ENCODE data around the gene FAM110D. TPM values are rescaled to one million over a fixed set of nuclear protein-coding genes. Genes with fewer than 3 reads are reported as not detected.

Gene FAM110D
- total and polyA plus RNA-seq, 2 of the 8 experiments (the other 6 are each of a cell fraction or from before 2014, with no cell fraction given) = 0.21 to 0.48 TPM

DNA sequence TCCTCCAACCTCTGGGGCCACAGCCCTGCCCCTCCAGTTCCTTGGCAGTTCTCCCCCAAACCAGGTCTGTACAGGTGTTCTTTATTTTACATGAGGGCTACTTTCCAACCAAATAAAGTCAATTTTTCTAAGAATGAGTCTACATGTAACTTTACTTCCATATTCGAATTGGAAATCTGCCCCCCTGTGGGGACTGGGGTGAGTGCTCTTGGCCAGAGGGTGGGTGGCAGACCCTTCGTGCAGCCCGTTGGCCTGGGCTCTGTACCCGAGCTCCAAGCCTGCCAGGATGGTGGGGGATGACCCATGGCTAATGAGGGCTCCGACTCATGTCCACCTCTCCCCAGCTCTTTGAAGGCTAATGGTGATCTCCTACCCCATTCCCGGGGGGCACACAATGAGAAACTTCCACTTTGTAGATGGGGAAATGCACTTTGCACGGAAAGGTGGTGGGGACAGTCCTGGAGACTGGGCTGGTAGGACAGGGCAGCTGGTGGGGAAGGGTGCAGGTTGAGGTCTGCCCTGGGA lies 30.9 kb downstream of the FAM110D start:
- H2AFZ ChIP-seq (ENCODE audit: low read length) = no peak overlapping the region
- H3K79me2 ChIP-seq (ENCODE audit: control insufficient read depth in 1 of 2, insufficient read depth in 2 of 2, low read length in 2 of 2) = no peaks in the 10 kb centered on the region
- H4K20me1 ChIP-seq (replicated peaks in 1 of 2; ENCODE audit: control insufficient read depth in 1 of 2, insufficient read depth in 2 of 2, low read length in 2 of 2) = no peaks in the 10 kb centered on the region
- H3K9me3 ChIP-seq (ENCODE audit: insufficient read depth in 2 of 2, low read depth in 1 of 2, low read length in 1 of 2) = no peaks in the 10 kb centered on the region
- H2AK5ac ChIP-seq (ENCODE audit: low read depth, low read length) = no peak overlapping the region
- ChIA-PET POLR2A (ENCODE audit: partially characterized antibody) (interaction anchor here (0.6 to 3.2 kb wide), 14 partner anchors 9 to 298 kb away, joined by 3 to 22 read pairs (median 4); partner anchors contain the start of genes CEP85, CNKSR1, SH3BGRL3 and ZNF593), CTCF (ENCODE audit: partially characterized antibody) (interaction anchor here (0.6 to 12.6 kb wide), 35 partner anchors 10 to 174 kb away, joined by 3 to 159 read pairs (median 5); partner anchors contain the start of genes C1orf232, CD52, CEP85 and CNKSR1)
- H3K14ac ChIP-seq (ENCODE audit: insufficient read length) = no peak overlapping the region
- H4K5ac ChIP-seq (ENCODE audit: insufficient read length, low read depth, low read length) = no peak overlapping the region
- no peaks in the 10 kb centered on the region for H3K27me3 ChIP-seq (replicated peaks in 1 of 4; ENCODE audit: control insufficient read depth in 3 of 4, extremely low read depth in 1 of 4, insufficient read depth in 3 of 4, low read length in 3 of 4)
- peak overlapping the region; percentile 32; the same call in 1 of the 2 replicates for H2BK12ac ChIP-seq (ENCODE audit: low read depth, low read length)
- H2BK120ac ChIP-seq (replicated peaks; ENCODE audit: low read depth, low read length) = no peak overlapping the region
- no peak overlapping the region for H3K18ac ChIP-seq (ENCODE audit: extremely low read depth, low read length)
- WGBS, 2 experiments (ENCODE audit: extremely low coverage in 1 of 2, insufficient coverage in 1 of 2, insufficient read length in 1 of 2, insufficient replicate concordance in 2 of 2, low coverage in 1 of 2, low lambda C conversion rate in 2 of 2, missing lambda C conversion rate in 1 of 2) = 92% methylated on average over 7 of the region's 7 CpGs; no CpG with 5 or more reads in 1 of the 2 experiments
- no peak overlapping the region; the same call in 1 of the 2 replicates for H4K8ac ChIP-seq (ENCODE audit: extremely low read depth, insufficient read depth, low read length)
- H2BK15ac ChIP-seq (ENCODE audit: low read length) = no peak overlapping the region
- DNase-seq (ENCODE audit: low read depth in 1 of 2, low spot score in 2 of 2) (no peak), FAIRE-seq (no peak)
- H3K36me3 ChIP-seq (ENCODE audit: control insufficient read depth in 2 of 4, insufficient read depth in 4 of 4, low read length in 3 of 4) = peaks cover 0 to 10% (median 1%) of the 10 kb centered on the region in 4 experiments; a peak in 3 of 8 replicates
- H3K23me2 ChIP-seq (ENCODE audit: low read depth, low read length) = no peaks in the 10 kb centered on the region
- H2BK20ac ChIP-seq (ENCODE audit: low read length) = no peak overlapping the region
- peak overlapping the region; percentile 67 for H4K91ac ChIP-seq (replicated peaks; ENCODE audit: insufficient read length, low read length)
- H3K4me3 ChIP-seq (ENCODE audit: extremely low read depth in 1 of 4, insufficient read depth in 2 of 4, low read depth in 3 of 4, low read length in 4 of 4) = no peak overlapping the region
- peaks cover 0 to 7% (median 2%) of the 10 kb centered on the region in 4 experiments; a peak in 3 of 7 replicates for H3K4me1 ChIP-seq (replicated peaks in 1 of 4; ENCODE audit: control insufficient read depth in 3 of 4, insufficient read depth in 4 of 4, low read length in 3 of 4)
- H3K9ac ChIP-seq (replicated peaks in 1 of 4; ENCODE audit: extremely low read depth in 1 of 4, low read depth in 3 of 4, low read length in 3 of 4) = no peak overlapping the region
- H3K56ac ChIP-seq (replicated peaks; ENCODE audit: insufficient read length, low read depth, low read length) = no peak overlapping the region
- no peak overlapping the region for H2BK5ac ChIP-seq (ENCODE audit: low read depth, low read length)
- H3K79me1 ChIP-seq (ENCODE audit: low read depth, low read length) = no peaks in the 10 kb centered on the region
- H3K23ac ChIP-seq (ENCODE audit: insufficient read length) = no peak overlapping the region
- no peak overlapping the region for H3K4ac ChIP-seq (replicated peaks; ENCODE audit: insufficient read length, low read depth, low read length)
- H3K27ac ChIP-seq (ENCODE audit: low read depth, low read length) = no peak overlapping the region
- 0 out of 4 replicates have a peak overlapping the region, but pooled peaks of 1 of the 2 experiments have one; percentile 29 for H3K4me2 ChIP-seq (ENCODE audit: insufficient read depth in 1 of 2, low read depth in 2 of 2, low read length in 2 of 2)
- TF ChIP-seq CEBPB (IDR thresholded peaks at IDR 0.05; ENCODE audit: low read depth, low read length) = no peak
- no peak for TF ChIP-seq SP2 (IDR thresholded peaks at IDR 0.05; ENCODE audit: low read length)
- no peak for TF ChIP-seq POU5F1 (IDR thresholded peaks at IDR 0.05; ENCODE audit: low read depth, low read length)
- TF ChIP-seq MAFK (IDR thresholded peaks at IDR 0.05; ENCODE audit: low read depth, low read length) = no peak
- no peak for TF ChIP-seq EZH2 (IDR thresholded peaks at IDR 0.05; ENCODE audit: low read depth, low read length, severe bottlenecking)
- TF ChIP-seq RAD21 (IDR thresholded peaks at IDR 0.05 in 1 of 2, conservative IDR thresholded peaks at IDR 0.05 in 1 of 2; ENCODE audit: low read depth in 2 of 2, low read length in 2 of 2) = no peak
